TTC549 (cell line): Measurements from ENCODE around the gene NETO1.

Experiments
- FAIRE-seq: peaks from 2 replicates; lab custom pipeline; 2012; peaks lifted over from hg19 to GRCh38; lab: Jason Lieb, UNC

NETO1 gene

DNA sequence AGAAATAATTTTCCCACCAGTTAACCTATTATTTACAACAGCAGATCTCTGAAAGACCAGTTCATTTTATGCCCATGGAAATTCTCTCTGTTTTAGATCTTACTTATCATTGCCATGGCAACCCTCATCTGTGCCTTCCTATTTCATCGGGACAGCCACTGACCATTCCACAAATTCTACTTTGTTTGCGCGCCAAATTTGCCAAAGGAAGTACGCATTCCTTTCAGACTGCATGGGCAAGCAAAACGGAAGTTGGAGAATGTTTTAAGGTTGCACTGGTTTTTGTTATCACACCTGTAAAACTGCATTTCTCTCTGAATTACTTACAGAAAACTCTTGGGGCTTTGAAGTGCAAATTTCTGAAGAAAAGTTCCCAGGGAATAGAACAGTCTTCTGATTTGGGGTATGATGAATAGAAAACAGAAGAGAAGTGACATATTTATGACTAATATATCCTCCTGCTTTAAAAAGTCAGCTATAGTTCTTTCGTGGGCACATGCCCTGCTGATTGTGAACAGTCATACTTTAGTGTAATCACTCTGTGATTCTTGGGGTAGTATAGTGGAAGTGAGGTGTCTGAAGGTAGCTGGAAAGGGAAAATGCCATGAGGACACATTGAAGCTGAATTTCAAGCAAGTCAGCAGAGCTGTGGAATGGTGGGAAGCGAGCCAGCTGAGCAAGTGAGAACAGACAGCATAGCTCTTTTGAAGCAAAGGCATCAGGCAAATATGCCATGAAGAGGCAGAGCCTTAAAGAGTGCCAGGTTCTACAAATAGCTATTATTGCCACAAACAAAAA lies 20.9 kb downstream of the NETO1 start:
- no peak for FAIRE-seq

DNA sequence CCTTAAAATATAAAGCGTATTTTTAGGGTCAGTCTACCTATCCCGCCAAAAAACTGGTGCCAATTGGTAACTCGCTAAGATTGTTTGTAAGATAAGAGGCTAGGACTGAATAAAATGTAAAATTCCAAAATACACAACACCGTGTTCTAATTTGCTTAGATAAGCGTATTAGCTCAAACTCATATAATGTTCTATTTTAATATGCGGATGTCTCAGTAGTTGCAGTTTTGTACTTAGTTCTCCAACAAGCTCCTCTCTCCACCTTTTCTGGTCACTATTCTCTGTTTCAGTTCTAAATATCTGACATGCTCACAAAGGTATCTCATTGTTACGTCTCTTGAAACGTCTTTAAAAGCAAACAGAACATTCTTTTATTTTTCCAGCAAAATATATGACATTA lies 24.0 kb downstream of the NETO1 start:
- FAIRE-seq: no peak

DNA sequence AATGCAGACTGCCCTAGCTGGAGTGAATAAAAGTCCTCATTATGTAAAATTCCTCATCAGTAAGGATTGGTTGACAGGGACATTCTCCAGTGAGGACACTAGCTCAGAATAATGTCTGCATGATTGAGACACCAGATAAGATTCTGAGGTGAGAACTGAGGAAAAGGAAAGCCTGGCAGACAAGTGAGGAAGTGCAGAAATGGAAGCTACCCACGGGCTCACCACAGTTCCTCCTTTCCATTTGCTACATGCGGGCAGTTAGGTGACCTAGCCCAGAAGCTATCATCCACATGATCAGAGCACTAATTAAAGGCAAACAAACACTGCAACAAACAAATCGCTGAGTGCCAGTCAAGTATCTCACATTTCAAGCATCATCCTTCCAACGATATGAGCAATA lies 27.7 kb downstream of the NETO1 start:
- FAIRE-seq: no peak

DNA sequence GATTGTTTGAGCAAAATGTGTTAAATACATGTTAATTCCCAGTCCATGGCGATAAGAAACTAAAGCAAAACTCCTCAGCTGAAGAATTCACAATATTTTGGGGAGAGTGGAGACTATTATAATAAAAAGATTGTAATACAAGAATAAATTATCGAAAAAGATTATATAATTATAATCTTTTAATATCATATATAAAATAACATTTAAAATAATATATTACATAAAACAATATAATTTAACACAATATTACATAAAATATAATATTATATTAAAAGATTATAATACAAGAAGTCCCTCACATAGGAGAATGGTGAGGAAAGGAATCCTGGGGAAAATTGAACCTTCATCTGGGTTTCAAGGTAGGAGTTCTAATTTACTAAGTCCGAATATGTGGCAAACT lies 33.1 kb downstream of the NETO1 start:
- FAIRE-seq: no peak

- no peak for FAIRE-seq
Measured at GRCh38 chr18:72833471-72833870, 34.3 kb downstream of the NETO1 start.

DNA sequence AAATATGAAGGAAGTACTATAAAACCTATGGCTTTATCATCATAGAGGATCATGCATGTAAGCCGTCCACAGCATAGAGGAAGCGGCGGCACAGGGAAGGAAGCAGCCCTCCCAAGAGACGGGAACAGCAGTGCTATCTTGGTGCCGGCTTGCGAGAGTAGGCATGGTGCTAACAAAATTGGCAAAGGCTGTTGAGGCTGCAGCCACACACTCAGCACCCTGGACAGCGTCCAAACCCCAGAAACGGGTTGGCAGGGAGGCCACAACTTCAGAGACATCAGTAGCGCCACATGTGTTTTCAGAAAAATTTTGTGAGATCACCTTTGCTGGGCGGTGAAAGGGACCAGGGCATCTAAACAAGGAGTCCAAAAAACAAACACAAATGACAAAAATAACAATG lies 37.7 kb downstream of the NETO1 start:
- FAIRE-seq: no peak

GRCh38 chr18:72828601-72829000 lies 39.2 kb downstream of the NETO1 start:
- no peak for FAIRE-seq

DNA sequence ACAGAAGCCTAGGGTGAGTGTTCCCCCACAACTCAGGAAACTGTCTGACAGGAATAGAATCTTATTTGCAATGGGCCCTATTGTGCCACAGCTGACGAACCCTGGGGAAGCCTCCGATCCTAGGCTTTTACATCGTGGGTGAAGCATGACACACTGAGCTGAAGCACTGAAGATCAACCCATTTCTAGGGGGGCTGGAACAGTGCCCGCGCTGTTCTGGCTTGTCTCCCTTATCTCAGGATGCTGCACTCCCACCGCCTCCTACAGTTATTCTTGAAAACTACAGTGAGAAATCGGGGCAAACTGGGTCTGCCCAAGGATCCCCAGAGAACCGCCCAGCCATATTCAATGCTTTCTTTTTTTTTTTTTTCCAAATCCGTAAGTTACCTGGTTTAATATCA lies 41.1 kb downstream of the NETO1 start:
- no peak for FAIRE-seq

DNA sequence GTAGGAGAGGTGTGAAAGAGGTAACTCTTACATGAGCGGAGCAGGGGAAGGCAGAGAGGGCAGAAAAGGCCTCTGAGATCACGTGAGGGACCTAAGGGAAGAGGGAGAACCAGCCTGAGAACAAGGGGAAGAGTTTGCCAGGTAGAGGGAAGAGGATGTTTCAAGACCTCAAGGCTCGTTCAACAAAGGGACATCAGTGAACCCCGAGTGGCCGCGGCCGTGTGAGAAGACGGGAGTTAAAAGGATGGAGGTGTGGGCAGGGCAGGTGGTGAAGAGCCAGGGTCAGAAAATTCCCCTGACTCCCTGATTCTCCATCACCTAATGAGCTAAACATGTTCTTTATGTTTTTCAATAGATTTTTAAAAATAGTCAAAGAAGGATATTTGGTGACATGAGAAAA lies 44.4 kb downstream of the NETO1 start:
- FAIRE-seq: no peak

GRCh38 chr18:72822202-72822601 lies 45.6 kb downstream of the NETO1 start:
- no peak for FAIRE-seq

DNA sequence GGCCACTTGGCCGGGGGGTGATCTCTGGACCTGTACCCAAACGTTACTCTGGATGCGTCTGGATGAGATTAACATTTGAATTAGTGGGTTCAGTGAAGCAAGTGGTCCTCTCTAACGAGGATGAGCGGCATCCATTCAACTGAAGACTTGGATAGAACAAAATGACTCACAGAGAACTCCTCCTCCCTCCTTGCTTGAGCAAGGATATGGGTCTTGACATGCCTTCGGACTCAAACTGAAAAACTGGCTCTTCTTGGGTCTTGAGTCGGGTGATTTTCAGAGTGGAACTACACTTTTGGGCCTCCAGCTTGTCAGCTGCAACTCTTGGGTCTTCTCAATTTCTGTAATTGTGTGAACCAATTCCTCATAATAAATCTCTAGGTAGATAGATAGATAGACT lies 47.2 kb downstream of the NETO1 start:
- no peak for FAIRE-seq

GRCh38 chr18:72819050-72819449 lies 48.7 kb downstream of the NETO1 start:
- no peak for FAIRE-seq

GRCh38 chr18:72811047-72811446 lies 56.7 kb downstream of the NETO1 start:
- FAIRE-seq: no peak

- FAIRE-seq: no peak
Measured at GRCh38 chr18:72808680-72809079, 59.1 kb downstream of the NETO1 start.

- no peak for FAIRE-seq
Measured at GRCh38 chr18:72799106-72799505, 68.7 kb downstream of the NETO1 start.

- no peak for FAIRE-seq
Measured at GRCh38 chr18:72783530-72783929, 84.3 kb downstream of the NETO1 start.

DNA sequence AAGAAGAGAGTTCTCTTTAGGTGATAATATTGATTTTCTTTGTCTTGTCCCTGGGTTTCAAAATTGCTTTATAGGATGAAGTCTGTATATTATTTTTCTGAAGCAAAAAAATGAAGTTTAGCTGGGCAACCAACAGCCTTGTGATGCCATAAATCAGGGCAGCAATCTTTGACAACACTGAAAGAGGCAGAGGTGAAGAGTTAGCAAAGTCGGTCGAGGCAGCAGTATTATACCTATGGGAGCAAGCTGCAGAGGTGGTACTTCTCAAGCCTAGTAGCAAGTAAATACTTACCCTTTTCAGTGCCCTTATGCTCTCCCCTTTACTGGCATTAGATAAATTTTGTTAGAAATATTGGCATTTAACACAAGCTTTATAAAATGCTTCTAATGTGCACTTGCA lies 92.9 kb downstream of the NETO1 start:
- no peak for FAIRE-seq

- no peak for FAIRE-seq
Measured at GRCh38 chr18:72772916-72773315, 94.9 kb downstream of the NETO1 start.

GRCh38 chr18:72768681-72769229 lies 99.0 kb downstream of the NETO1 start:
- FAIRE-seq: no peak

GRCh38 chr18:72762515-72763122 lies 105.2 kb downstream of the NETO1 start:
- peak; percentile 82 for FAIRE-seq

- no peak for FAIRE-seq
Measured at GRCh38 chr18:72752220-72752619, 115.6 kb downstream of the NETO1 start.

DNA sequence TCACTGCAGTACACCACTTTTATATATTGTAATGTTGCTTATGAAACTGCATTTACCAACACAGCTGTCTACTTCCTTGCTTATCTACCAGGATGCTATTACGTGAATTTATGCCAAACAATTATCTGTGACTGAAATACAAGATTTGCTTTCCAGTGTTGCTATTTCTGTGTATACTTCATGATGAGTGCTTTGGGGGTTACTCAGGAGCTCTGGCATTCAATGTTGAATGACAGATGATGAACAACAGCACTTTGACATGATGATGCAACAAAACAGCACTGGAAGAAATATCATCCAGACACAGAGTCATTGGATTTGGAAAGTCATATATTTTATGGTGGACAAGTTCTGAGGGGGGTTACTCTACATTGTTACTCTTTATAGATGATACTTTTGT lies 125.8 kb downstream of the NETO1 start:
- no peak for FAIRE-seq

- FAIRE-seq: no peak
Measured at GRCh38 chr18:72738136-72738535, 129.7 kb downstream of the NETO1 start.

DNA sequence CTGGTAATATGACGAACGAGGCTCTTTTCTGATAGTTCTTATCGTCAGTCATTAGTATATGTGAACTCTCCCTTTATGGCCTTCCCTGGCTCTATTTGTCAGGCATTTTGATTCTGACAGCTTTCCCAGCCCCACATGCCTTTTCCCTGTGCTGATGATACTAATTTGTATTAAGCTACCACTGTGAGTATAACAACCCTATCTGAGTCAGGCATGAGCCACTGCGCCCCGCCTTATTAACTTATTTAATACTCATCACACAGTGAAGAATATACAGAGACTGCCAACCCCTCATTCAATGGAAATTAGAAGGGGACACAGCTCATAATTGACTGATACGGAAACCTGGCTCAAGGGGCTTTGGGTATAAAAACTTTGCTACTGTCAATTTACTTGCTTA lies 140.0 kb downstream of the NETO1 start:
- FAIRE-seq: no peak
